Activated CD4-positive, alpha-beta T cell treated with anti-CD3 and anti-CD28 coated beads, Interleukin-2, amount 50 U/mL, for 16 hours (primary cell): Measurements from ENCODE around the gene ZNF521.
"Not testable (repeated sequence)": the region's sequence is repeated elsewhere in the genome, so short reads cannot be mapped to it uniquely, and the experiment has no call there.

Experiments
- DNase-seq: peaks from one replicate; pipeline ENCODE4 v3.0.0-alpha.2; 2020

The ZNF521 gene

DNA sequence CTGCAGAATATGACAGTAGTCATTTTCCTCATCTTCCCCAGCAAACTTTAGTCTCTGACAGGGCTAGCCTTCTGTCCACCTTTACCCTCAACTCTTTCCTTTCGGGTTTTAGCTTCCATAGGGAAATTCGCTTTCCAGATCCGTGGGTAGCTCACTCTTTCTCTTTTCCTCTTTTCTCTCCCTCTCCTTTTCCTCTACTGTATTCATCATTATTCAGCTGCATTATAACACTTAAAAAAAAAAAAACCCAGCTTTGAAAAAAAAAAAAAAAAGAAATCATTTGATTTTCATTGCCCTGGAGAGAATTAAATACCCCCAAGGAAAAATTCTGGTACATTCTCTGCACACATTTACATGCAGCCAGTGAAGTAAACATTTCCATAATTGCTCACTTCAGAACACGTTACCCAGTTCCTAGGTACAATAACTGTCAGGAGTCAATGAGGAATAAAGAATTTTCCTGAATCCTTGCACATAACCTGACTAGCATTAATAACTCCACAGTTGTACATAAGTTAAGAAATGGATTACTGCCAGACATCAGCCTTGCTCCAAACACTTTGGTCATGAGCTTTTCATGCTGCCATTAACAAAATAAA, 63.5 kb downstream of the ZNF521 start:
- no peak for DNase-seq

DNA sequence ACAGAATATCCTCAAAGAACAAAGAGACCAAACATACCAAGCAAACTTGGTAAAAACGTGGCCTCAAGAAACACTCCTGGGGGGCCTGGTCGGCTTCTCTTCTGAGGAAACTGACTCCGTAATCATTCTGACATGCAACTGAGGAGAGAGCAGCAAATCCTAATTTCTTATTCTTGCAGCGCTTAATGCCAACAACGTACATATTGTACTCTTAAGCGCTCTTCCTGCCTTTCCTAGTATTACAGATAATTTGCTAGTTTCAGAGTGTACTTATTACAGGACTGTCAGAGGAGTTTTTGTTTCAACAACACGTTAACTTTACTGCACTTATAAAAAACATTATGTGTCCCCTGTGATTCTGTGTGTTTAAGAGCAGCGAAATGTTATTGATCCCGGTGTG, 64.9 kb downstream of the ZNF521 start:
- DNase-seq: no peak

DNA sequence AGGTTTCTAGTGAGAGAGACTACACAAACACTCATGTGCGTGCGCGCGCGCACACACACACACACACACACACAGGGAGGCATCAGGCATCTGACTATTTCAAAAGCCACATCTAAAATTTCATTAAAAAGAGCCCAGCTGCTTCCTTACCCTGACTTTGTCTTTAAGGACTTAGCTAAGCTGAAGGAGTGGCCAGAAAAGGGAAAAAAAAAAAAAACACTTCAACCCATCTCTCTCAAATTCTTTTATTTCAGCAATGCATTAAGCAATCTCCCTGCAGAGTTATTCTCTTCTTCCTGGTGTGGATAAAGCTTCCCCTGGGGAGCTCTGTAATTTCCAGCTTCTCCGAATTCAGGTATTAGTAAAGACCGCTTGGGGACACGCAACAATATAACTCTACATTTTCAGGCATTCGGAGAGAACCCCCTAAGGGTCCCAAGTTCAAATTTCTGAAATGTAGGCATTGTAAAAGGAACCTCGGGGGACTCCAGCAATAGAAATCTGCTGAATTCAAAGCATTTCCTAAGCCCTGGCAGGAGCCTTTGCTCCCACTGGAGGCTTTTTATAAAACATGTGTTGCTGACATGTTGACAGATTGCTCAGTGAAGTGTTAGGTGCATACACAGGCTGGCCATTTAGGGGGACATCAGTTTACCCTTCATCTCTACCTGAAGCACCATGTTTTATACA, 67.0 kb downstream of the ZNF521 start:
- no peak for DNase-seq

DNA sequence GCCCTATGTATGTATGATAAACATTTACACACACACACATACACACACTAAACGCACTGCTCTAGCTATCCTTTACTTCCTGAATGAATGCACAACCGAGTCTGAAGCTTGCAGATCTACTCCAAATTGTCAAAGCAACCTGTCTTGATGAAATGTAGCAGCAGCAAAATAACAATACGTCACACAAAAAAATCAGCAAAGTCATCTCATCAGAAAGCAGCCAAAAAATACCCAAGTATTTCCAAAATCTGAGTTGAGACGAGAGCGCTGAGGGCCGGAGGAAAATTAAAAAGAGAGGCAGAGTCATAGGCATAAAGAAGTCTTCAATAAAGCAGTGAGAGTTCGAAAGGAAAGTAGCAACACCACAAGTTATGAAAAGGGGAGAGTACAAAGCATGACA, 67.7 kb downstream of the ZNF521 start:
- DNase-seq: no peak

DNA sequence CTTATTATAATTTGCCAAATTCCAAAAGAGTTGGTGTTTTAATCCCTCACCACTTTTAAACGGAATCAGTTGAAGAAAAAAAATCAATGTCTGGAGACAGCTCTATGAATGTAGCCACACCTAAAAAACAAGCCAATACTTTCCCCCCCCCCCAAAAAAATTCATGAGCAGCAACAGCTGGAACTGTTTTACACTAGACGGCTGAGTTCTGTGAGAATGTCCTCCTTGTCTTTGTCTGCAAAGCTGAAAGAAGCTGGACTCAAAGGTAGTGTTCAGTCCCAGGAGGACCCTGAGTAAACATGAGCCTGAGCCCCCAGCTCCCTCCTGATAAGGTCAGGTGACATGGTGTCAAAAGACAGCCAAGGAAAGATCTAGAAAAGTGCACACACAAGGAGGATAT, 68.2 kb downstream of the ZNF521 start:
- no peak for DNase-seq

DNA sequence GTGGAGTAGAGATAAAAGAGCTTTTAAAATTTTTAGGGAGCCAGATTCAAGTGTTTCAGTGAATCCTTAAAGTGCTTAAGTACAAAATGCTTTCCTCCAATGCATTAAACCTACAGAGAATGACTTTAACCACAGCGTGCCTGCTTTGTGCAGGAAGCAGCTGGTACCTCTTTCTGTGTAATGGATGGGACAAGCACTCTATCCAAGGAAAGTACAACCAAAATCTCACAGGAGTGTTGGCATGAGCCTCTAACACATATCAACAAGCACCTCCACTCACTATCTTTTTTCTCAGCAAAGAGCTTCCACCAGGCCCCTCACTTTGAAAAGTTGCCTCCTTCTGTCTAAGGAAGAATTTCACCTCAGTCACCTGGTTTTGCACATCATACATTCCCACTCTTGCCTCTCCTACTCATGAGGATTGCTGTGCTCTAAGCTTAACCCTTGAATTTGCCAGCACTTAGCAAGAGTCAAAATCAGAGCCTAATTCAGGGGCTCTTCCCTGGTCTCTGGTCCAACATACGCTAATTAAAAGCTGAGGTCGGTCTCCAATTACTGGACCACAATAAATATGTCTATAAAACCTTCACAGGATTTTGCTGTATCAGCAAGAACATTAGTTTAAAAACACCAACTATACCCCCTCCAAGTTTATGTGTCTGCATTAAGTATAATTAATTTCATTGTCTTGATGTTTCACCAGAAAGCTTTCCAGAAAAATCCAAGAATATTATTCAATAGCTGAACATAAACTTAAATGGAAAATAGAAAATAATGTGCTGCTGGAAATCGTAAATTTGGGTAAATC, 68.9 kb downstream of the ZNF521 start:
- no peak for DNase-seq

DNA sequence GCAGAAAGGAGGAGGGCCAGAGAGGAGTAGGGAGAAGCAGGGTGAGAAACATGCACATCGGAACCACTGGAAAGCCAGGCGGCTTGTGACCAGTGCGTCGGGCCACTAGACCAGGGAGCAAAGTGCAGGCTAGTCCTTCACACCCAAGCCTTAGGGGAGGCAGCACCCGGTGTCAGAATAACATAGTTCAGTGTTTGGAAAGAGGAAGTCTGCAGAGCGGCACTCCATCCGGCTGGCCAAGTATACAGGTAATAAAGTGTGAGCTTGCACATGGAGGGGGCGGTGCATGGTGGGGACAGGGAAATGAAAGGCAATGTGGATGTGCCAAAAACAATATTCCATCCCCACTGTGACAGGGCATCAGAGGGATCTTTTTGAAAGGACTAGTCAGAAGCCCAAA, 69.7 kb downstream of the ZNF521 start:
- no peak for DNase-seq

DNA sequence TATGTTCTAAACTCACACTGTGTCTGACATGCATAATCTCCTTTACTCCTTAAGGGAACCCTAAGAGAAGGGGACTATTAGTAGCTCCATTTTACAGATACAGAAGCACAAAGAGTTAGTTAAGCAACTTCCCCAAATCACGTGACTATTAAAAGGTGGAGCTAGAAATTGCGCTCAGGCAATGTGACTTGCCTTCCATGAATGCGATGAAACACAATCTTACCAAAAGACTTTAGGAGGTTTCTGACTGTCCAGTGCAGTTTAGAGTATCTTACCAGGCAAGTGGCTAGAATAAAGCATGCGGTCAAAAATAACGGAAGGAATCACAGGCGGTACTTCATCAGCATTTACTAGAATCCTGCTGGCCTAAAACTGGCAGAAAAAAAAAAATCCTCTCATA, 70.4 kb downstream of the ZNF521 start:
- no peak for DNase-seq

DNA sequence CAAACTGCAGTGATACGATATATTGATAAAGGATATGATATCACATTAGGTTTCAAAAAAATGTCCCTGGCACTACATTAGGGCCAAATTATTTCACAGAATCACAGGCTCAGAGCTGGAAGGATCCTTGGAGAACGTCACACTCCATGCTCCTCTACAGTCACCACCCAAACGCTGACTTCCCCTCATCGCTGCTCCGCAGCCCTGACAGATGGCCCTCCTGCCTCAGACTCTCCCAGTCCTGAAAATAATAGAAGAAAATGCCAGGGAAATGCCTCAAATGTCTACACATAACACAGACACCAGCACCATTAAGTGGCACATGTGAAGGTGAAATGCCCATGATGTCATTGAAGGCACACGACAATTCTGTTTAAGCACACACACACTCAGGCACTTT, 72.0 kb downstream of the ZNF521 start:
- DNase-seq: no peak

DNA sequence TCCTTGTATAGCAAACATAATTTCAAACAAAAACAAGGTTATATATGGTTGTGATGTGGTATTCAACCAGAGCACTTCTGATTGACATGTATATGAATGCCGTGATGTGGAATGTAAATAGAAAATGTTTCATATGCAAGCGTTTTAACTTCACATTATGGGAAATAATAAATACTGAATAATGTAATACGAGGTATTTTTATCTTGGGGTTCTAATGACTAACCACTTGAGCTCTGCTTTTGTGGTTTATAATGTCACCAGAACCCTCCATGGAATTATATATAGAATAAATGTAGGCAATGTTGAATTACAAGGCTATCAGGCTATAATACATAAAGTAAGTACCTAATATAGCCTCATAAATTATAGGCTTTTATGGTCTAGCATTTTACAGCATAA, 72.4 kb downstream of the ZNF521 start:
- DNase-seq: no peak

DNA sequence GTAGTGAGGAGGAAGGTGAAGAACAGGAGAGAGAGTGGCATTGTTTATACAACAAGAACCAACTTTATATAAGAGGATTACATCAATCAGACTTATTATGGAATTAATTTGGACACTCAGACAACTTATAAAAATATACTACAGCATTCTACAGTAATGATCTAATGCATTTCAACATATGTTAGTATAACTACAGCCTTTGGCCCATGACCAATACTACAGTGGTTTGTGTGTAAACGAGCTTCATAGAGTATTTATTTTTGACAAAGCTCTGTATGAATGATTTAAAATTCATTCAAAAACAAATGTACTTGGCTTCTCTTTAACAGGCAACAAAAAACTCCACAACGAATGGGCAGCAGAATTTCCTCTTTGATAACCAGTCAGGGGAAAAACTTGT, 72.8 kb downstream of the ZNF521 start:
- no peak for DNase-seq

DNA sequence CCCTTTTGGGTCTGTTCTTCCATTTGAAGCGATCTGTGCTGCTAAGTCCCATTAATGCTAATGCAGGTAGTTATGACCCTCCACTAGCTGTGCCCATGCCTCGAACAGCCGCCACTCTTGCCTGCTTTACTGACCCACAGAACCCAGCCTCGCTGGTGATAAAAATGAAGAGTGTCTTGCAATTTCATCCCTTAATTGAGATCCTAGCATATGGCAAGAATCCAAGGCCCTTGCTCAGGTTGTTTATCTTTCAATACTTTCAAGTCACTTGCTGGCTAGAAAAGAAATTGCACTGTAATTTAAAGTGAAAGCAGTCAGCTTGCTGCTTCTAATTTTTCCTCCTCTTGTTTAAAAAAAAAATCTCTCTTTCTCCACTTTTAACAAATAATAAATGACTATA, 73.6 kb downstream of the ZNF521 start:
- no peak for DNase-seq

DNA sequence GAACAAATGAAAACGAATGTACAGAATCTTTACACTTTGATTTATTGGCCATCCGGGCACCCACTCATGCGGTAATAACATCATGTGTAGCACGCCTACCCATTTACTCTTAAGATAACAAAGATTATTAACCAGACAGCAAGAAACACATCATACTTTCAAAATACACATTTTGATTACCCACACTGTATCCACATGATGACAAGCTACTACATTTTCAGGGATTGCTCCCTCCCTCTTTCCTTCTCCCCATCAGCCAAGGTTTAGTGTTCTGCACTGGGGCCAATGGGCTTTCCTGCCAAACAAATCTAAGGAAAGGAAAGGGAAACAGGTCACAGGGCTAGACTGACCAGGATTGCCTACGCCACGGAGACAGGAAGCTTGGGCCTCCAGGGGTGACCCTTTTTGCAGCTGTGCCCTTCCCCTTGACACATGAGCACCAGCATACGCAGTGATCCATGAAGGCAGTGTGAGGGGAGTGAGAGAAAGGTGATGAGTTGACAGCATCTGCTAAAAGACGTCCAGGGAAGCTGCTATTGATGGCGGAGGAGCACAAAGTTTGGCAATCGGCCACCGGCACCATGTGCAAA, 76.5 kb downstream of the ZNF521 start:
- no peak for DNase-seq

DNA sequence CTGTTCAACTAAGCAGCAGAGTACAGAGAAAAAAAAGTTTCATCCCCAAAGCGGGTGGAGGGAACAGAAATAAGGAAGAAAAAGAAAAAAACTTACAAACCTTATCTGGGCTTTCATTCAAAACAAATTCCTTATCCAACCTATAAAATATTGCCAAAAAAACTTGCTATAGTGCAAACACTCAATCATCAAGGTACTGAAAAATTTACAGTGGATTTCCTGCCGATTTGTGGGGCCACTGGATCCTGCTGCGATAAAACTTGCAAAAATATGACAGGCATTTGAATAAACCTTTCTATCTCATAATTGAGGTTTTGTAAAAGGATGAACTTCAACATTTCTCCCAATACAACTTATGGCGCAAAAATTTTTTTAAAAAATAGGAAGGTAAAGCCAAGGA, 77.0 kb downstream of the ZNF521 start:
- DNase-seq: no peak

DNA sequence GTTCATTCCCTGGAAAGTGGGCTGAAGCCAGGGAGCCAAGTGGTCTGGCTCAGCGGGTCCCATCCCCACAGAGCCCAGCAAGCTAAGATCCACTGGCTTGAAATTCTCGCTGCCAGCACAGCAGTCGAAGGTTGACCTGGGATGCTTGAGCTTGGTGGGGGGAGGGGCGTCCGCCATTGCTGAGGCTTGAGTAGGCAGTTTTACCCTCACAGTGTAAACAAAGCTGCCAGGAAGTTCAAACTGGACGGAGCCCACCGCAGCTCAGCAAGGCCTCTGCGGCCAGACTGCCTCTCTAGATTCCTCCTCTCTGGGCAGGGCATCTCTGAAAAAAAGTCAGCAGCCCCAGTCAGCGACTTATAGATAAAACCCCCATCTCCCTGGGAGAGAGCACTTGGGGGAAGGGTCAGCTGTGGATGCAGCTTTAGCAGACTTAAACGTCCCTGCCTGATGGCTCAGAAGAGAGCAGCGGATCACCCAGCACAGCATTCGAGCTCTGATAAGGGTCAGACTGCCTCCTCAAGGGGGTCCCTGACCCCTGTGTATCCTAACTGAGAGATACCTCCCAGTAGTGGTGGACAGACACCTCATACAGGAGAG, 84.9 kb downstream of the ZNF521 start:
- DNase-seq: not testable (repeated sequence)

DNA sequence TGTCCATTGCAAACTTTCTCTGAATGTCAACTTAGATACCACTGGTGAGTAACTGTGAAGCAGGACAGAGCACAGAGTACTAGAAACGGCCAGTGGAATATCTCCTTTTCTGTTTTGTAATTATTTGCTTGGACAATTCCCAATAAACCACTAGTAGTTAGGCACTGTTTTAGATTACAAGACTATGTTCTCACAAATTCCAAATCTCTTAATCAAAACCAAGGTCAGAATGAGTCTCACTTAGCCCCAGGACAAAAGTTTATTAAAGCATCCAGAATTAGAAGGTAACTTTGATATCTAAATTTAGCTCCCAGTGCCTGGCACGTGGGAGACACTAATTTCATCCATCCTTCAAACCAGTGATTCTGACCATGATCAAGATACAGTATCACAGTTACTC, 89.0 kb downstream of the ZNF521 start:
- no peak for DNase-seq

DNA sequence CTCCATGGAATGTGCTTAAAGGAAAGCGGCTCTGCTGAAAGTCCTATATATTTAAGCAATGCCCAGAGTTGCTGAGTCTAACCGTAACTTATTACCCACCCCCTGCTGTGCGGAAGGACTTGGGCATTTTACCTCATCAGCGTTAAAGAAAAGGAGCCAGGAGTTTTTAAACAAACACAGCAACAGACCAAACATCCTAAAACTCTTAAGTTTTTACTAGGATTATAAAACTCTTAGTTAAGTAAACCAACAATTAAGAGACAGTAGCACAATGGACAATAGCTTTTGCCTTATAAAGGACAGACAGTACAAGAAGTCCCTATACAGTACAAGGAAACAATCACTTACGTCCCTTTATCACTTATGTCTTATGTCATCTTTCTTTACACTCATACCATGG, 90.2 kb downstream of the ZNF521 start:
- no peak for DNase-seq

DNA sequence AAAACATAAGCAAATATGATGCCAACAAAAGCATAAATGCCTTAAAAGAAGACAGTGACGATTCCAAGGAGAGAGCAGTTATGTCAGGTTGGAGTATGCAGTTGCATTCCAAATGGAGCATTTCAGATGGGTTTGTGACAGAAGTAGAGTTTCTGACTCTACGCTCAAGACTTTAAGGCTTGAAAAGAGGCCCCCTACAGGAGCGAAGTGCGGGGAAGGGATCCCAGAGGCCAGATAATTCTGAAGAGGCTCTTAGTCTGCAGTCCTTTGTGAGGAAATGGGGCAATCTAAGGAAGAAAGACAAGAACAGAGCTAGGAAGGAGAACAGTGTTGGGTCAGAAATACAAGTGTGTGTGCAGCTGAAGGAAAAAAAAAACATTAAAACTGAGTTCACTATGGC, 95.5 kb downstream of the ZNF521 start:
- DNase-seq: no peak

DNA sequence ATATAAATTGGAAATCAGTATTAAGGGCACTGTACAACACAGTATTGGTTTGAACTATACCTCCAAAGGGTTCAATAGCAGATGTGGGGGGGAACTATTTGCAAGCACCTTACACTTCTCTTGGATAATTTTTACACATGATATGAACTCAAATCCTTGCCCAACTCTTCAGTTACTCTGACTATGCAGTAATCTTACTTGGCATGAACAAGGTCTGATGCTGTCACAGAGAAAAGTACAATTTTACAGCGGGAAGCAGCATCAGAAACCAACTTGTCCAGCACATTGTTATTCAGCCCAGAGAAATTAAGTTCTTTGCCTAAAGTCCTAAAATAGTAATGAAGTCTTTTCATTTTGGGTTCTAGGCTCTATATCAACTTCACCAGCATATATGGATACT, 98.2 kb downstream of the ZNF521 start:
- DNase-seq: no peak

DNA sequence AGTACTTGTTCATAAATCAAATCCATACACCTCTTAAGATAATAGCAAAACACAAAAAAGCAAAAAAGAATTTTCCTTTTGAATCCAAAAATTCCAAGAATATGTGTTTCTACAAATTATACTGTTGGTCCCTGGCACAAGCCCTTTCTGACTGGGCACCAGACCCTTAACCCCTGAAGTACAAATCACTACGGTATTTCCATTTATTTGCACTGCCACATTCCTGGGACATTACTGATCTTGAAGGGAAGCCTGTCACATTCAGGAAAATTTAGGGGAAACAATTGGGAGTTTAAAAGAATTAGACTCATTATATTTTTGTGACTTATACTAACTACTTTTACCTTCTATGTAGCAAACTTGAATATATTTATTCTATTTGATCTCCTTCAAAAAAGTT, 98.8 kb downstream of the ZNF521 start:
- DNase-seq: no peak

DNA sequence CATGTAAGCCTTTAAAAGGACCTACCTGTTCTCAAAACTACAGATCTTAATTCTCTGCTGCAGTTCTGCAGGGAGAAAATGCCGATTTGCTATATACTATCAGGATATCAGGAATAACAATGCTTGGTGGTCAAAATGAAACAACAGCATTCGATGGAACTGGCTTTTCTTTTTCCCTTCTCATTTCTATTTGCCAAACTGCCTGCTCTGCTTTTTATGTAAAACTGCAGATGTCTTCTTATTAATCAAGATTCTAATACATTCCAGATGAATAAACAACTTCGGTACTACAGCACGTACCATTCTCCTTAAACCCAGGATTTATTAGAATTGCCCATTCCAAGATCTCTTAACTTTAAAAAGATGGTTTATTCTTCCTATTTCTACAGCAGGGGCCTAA, 100.9 kb downstream of the ZNF521 start:
- no peak for DNase-seq

DNA sequence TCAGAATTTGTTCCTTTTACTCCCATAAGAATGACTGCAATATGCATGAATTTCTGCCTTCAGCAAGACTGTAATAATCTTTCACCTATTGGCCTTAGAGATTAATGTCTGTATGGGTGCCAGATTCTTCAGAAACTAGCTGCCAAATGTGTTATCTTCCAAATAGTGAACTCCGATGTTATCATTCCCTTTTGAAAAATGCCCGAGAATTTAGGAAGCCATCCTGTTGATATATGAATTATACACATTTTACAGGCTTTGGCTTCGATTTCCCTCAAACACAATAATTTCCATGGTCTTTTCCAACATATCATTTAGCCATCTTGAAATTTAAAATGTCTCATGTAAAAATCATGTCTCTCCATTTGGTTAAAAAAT, 101.5 kb downstream of the ZNF521 start:
- no peak for DNase-seq

DNA sequence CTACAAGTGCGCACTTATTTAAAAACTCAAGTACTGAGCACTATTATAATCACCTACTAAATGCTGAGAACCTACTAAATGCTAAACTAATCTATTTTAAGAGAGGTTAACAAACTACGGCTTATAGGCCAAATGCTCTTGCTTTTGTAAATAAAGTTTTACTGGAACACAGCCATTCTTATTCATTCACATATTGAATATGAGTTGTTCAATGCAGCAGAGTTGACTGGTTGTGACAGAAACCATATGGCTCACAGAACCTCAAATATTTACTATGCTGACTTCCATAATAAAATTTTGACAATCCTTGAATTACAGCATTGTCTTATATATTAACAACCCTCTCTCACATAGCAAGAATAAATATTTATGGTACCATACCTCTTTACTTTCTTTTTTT, 103.2 kb downstream of the ZNF521 start:
- DNase-seq: no peak

DNA sequence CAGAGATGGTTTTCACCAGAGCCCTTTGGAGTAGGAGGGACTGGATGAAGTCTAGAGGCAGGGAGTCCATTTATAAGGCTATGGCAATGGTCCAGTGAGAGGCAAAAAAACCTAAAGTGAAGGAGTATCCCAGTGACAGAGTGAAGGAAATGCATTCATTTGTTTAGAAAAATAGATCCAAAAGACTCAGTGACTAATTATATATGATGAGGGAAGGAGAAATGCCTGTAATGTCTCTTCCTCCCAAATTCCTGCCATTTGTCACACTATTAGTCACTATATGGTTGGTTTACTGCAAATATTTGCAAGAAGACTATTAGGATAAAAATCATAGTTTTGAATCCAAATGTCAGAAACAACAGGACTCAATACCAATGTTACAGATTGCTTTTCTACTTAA, 104.2 kb downstream of the ZNF521 start:
- DNase-seq: no peak
